Fibroblast of lung (primary cell): ENCODE data around the gene TSPAN9.

Source experiments
- EZH2 ChIP-seq: IDR thresholded peaks from 2 replicates; pipeline ENCODE4 v1.5.1; 2012; ENCODE audit warnings: low read length, control low read depth, mild to moderate bottlenecking; ENCODE audit errors: missing control alignments
- TF ChIP-seq, protein P1 (sequence below), 2 donors: IDR thresholded peaks in 1 of 2; conservative IDR thresholded peaks in 1 of 2; 1 replicate in 1 of 2; 2 replicates in 1 of 2; pipeline ENCODE4 v1.5.1; 2011 to 2012; ENCODE audit warnings: low read length in 2 of 2, control low read depth in 1 of 2, inconsistent platforms in 1 of 2, low read depth in 1 of 2, mild to moderate bottlenecking in 1 of 2

DNA sequence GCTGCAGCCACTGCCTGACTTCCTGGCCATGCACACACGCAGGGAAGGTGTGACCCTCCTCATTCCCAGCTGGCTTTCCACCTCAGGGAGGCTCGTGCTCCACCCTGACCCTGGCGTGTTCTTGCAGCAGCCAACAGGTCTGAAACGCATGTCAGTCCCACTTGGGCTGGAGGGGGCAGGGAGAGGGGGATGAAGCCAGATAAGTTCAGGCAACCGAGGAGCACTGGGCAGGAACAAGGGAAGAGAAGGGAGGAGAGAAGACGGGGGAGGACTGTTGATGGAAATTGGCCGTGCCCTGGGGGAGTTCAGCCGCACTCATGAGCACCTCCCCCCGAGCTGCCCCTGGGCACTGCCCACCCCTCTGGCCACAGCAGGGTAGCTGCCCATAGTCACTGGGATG is 231.4 kb downstream of the TSPAN9 start:
- TF ChIP-seq, protein P1, sequence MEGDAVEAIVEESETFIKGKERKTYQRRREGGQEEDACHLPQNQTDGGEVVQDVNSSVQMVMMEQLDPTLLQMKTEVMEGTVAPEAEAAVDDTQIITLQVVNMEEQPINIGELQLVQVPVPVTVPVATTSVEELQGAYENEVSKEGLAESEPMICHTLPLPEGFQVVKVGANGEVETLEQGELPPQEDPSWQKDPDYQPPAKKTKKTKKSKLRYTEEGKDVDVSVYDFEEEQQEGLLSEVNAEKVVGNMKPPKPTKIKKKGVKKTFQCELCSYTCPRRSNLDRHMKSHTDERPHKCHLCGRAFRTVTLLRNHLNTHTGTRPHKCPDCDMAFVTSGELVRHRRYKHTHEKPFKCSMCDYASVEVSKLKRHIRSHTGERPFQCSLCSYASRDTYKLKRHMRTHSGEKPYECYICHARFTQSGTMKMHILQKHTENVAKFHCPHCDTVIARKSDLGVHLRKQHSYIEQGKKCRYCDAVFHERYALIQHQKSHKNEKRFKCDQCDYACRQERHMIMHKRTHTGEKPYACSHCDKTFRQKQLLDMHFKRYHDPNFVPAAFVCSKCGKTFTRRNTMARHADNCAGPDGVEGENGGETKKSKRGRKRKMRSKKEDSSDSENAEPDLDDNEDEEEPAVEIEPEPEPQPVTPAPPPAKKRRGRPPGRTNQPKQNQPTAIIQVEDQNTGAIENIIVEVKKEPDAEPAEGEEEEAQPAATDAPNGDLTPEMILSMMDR (conservative IDR thresholded peaks at IDR 0.05 in 1 of 2, IDR thresholded peaks at IDR 0.05 in 1 of 2; ENCODE audit: low read depth in 1 of 2, low read length in 2 of 2): no peak
- TF ChIP-seq EZH2: no peak
